HG03097 (cell line): Measurements from ENCODE around the gene SUSD3.

ENCODE experiments used
- ATAC-seq: cut with Tn5 transposase; IDR thresholded peaks from one replicate; pipeline ENCODE4 v1.9.1; 2021; ENCODE audit not compliant: unreplicated experiment, low FRiP score

Gene SUSD3

GRCh38 chr9:93028448-93029006 is 30.0 kb upstream of the SUSD3 start:
- peak; percentile 57 for ATAC-seq

DNA sequence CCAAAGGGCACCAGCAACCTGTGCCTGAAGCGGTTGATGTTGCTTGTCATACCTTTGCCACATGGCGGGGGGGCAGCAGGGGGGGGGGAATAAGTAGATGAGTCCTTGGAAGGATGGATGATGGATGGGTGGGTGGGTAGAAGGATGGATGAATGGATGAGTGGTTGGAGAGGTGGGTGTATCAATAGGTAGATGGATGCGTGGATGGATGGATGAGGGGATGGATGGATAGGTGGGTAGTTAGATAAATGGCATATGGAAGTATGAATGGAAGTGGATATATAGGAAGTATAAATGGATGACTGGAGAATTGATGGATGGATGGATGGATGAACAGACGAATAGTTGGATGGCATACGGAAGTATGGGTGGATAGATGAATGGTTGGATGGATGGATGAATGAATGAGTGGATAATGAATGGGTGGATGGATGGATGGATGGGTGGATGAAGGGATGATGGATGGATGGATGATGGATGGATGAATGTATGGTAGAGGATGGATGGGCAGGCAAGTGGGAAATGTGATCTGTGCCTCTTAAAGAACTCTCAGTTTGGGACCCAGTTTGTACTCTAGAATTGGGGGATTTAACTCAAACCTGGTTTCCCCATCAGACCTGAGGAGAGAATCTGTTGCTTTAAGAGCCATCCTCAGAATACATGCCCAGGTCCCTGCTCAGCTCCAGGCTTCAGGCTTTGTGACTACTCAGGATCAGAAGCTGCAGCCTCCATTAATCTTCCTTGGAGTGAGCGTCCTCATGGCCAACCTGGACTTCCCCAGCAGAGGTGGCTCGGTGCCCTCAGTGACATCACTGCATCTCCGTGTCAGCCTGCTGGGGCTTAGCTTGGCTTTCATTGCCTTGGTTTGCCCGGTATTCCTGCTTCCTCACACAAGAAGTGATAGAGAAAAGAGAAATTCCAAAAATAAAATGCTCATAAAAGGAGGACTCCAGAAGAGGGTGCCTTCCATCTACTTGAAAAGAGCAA is 27.6 kb upstream of the SUSD3 start:
- no peak for ATAC-seq

- no peak for ATAC-seq
Observed at GRCh38 chr9:93031629-93032430, 26.7 kb upstream of the SUSD3 start.

DNA sequence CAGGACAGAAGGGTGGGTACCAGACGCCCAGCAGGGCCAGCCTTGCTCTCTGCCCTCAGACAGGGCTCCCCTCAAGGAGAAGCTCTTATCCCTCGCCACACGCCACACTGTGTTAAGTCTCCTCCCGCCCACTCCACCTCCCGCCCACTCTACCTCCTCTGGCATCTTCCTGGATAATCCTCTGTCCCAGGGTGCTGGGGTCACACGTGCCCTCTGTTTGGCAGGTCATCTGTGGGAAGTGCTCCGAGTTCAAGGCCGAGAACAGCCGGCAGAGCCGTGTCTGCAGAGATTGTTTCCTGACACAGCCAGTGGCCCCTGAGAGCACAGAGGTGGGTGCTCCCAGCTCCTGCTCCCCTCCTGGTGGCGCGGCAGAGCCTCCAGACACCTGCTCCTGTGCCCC is 26.0 kb upstream of the SUSD3 start:
- no peak for ATAC-seq

- no peak for ATAC-seq
Observed at GRCh38 chr9:93033531-93033930, 25.0 kb upstream of the SUSD3 start.

GRCh38 chr9:93035106-93035660 is 23.3 kb upstream of the SUSD3 start:
- ATAC-seq = no peak

- ATAC-seq = no peak
Observed at GRCh38 chr9:93035821-93036351, 22.6 kb upstream of the SUSD3 start.

DNA sequence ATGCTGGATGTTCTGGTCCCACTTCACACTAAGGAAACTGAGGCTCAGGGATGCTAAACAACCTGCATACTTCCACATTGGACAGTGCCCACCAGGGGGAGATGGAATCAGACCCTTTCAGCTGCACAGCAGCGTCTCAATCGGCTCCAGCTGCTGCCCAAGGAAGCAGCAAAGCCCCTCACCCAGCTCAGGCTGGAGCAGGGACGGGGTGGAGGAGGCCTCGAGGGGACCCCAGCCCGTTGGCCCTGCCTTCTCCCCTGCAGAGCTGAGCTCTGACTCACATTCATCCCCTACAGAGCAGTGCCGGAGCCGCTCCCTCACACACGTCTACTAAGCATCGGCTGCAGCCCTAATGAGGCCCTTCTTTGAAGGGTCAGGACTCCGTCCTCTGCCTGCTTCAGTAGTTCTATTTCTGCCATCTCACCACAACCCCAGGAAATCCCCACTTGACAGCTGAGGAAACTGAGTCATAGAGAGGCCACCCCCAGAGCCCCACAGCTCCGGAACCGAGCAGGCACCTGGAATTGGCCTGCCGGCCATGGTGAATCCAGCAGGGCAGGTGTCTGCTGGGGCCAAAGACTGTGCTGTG is 21.5 kb upstream of the SUSD3 start:
- no peak for ATAC-seq

- no peak for ATAC-seq
Observed at GRCh38 chr9:93037476-93037971, 21.0 kb upstream of the SUSD3 start.

DNA sequence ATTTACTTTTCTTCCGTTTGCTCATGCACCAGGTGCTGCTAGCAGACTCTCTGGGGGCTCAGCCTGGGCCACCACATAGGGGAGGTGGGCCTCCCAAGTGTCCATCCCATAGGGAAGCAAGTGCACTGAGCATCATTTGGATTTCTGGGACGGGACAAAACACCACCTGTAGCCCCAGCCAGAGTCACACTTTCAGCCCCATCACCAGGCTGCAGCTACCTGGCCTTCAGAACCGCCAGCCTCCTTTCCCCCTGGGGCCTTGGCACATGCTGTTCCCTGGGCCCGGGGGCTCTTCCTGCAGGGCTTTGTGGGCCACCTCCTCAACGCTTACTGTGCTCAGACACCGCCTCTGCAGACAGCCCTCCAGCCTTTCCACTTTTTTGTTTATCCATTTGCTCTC is 19.6 kb upstream of the SUSD3 start:
- ATAC-seq = no peak

- ATAC-seq = no peak
Observed at GRCh38 chr9:93039456-93039855, 19.0 kb upstream of the SUSD3 start.

DNA sequence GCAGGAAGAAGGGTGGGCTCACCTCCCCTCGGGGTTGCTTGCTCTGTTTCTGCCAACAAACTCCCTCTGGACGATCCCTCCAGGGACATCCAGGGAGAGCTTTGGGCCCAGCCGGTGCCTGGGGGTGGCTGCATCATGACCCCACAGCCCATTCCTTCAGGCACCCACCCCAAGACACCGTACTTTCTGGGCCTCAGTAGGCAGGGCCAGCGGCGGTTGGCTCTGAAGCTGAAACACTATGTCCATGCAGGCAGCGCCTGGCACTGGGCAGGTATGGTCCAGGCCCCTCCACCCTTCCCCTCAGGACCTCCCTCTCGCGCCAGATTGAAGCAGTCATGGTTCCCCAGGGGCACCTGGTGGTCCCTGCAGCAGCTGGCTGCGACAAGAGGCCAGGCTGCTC is 18.5 kb upstream of the SUSD3 start:
- no peak for ATAC-seq

- ATAC-seq = no peak
Observed at GRCh38 chr9:93040409-93040808, 18.1 kb upstream of the SUSD3 start.

DNA sequence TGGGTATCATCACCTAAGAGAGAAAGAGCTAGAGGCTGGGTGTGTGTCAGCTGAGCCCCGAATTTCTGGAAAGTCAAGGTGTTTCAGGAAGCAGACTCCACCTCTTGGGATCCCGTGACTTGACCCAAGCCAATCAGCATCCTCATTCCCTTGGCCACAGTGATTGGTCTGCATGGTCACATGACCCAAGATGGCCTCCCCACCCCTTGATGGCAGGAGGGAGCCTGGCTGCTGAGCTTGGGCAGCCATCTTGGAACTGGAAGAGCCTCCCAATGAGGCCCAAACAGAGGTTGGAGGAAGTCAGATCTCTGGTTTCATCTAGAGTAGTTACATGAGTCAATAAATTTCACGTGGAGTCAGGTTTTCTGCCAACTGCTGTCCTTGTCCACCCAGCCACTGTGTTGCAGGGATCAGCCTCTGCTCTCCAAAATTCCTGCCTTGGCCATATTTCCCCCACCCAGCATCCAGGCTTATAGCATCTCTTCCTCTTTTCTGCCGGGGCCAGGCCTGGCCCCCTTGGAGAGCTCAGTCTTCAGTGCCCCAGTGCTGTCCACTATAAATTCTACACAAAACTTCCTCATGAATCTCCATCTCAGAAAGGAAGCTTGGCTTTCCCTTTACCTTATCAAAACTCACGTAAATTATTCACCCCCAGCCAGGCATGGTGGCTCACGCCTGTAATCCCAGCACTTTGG is 17.2 kb upstream of the SUSD3 start:
- ATAC-seq = no peak

- no peak for ATAC-seq
Observed at GRCh38 chr9:93043122-93043521, 15.4 kb upstream of the SUSD3 start.

DNA sequence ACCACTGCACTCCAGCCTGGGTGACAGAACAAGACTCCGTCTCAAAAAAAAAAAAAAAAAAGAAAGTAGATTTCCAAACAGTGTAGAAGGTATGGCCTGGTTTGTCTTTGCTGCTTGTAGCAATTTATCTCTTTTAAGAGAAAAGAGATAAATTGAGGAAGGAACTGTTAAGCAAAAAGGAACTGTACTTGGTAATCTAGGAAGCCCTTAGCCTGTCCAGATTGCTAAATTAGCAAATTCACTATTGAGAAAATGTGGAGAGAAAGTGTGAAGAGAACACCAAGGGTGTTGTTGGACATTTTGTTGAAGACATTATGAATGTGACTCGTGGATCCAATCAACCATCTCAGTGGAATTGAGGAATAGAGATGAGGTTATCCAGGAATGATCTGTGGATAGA is 13.0 kb upstream of the SUSD3 start:
- no peak for ATAC-seq

DNA sequence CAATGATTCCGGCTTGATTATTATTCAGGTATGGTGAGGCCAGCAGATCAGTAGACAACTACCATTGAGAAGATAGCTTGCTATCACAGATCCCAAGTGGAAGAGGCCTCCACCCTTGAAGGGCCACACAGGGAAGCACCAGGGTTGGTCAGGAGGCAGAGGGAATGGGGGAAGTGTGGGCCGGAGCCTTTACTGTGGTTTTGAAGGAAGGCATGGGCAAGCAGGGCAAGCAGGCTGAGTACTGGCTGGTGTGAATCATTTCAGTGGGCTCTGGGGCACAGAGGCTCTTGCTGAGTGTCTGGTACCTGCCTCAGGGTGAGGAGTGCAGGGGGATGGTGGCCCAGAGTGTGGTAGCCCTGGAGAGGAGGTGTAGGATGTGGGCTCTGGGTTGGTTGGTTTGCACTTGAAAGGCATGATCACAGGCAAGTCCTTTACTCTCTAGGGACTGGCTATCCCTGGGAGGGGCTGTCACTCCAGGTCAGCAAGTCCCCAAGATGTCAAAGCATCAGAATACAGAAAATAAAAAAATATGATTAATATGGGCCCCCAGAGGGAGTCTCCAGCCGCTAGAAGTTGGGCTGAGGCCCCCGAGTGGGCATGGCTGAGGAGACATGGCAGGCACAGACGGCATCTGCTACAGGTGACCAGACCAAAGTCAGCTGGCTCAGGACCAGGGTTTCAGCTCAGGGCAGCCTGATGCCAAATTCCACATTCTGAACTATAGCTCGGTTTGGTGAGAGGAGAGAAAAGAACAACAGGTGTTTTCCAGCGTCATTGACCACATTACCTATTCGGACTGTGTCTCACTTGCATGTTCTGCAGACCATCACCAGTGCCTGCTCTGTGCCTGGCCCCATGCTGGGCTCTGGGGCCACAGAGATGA is 9.7 kb upstream of the SUSD3 start:
- ATAC-seq = no peak

DNA sequence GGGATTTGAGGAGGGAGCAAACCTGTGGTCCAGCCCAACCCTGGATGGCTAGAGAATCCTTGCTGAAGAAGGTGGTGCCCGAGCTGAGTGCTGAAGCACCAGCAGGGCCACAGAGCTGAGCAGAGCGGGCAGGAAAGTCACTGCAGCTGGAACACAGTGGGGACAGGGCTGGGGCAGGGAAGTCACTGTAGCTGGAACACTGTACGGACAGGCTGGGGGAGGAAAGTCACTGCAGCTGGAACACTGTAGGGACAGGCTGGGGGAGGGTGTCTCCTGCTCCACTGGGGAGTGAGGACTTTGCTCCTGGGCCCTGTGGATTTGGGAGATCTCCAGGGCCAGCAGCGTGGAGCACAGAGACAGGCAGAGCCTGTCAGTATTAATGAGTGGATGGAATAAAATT is 9.0 kb upstream of the SUSD3 start:
- ATAC-seq = no peak

GRCh38 chr9:93050231-93050630 is 8.3 kb upstream of the SUSD3 start:
- no peak for ATAC-seq
